ENCODE data around the gene SLC10A6. TPM values are rescaled to one million over a fixed set of nuclear protein-coding genes. Genes with fewer than 3 reads are reported as not detected.

The SLC10A6 gene
- total and polyA plus RNA-seq, 4 donors, result 4.2 to 5.4 TPM; not detected in 2

GRCh38 chr4:86788826-86789225 lies 60.4 kb downstream of the SLC10A6 start:
- intact Hi-C loops (cut with DNase I), result no loop called here
- no peak overlapping the region for H3K27ac ChIP-seq (ENCODE audit: low read depth in 1 of 2, low read length in 2 of 2)

GRCh38 chr4:86778175-86778574 lies 71.0 kb downstream of the SLC10A6 start:
- Histone ChIP-seq H3K36me3 (ENCODE audit: control insufficient read depth in 1 of 2, insufficient read depth in 2 of 2, low read length in 1 of 2) (no peaks in the 10 kb centered on the region), H3K9me3 (ENCODE audit: control insufficient read depth, low read length) (no peaks in the 10 kb centered on the region), H3K4me1 (ENCODE audit: control insufficient read depth in 1 of 2, insufficient read depth in 2 of 2, low read length in 2 of 2) (no peaks in the 10 kb centered on the region), H3K27ac (ENCODE audit: low read depth in 1 of 2, low read length in 2 of 2) (no peak overlapping the region), H3K27me3 (ENCODE audit: control insufficient read depth in 1 of 2, insufficient read depth in 2 of 2, low read length in 1 of 2) (no peaks in the 10 kb centered on the region), H3K4me3 (ENCODE audit: low read length in 2 of 2) (no peak overlapping the region)
- ATAC-seq (ENCODE audit: low FRiP score) (no peak), DNase-seq (no peak)
- WGBS, 2 donors, result 91 to 93% methylated on average over 4 of the region's 4 CpGs
- intact Hi-C loops (cut with DNase I), result loop anchor here in 1 of 2 donors (10.0 kb wide), 1 partner anchor 283 kb away; no protein-coding TSS in a partner anchor

More at GRCh38 chr4:86788826-86789225, 60.4 kb downstream of the SLC10A6 start:
- DNase-seq (no peak), ATAC-seq (ENCODE audit: low FRiP score) (no peak)
- H3K36me3 ChIP-seq (ENCODE audit: control insufficient read depth in 1 of 2, insufficient read depth in 2 of 2, low read length in 1 of 2), result peaks cover 0 to 3% of the 10 kb centered on the region in 2 donors
- H3K27me3 ChIP-seq (ENCODE audit: control insufficient read depth in 1 of 2, insufficient read depth in 2 of 2, low read length in 1 of 2), result no peaks in the 10 kb centered on the region
- H3K4me3 ChIP-seq (ENCODE audit: low read length in 2 of 2), result no peak overlapping the region
- H3K4me1 ChIP-seq (ENCODE audit: control insufficient read depth in 1 of 2, insufficient read depth in 2 of 2, low read length in 2 of 2), result no peaks in the 10 kb centered on the region
- no peaks in the 10 kb centered on the region for H3K9me3 ChIP-seq (ENCODE audit: control insufficient read depth, low read length)
- WGBS, 2 donors, result 89 to 93% methylated on average over 2 of the region's 2 CpGs

- no peak overlapping the region for H3K27ac ChIP-seq (ENCODE audit: low read depth in 1 of 2, low read length in 2 of 2)
- 89 to 92% methylated on average over 4 of the region's 4 CpGs for whole genome bisulfite sequencing, 2 donors
- intact Hi-C loops (cut with DNase I), result loop anchor here in 1 of 2 donors (10.0 kb wide), 1 partner anchor 280 kb away; no protein-coding TSS in a partner anchor
- no peaks in the 10 kb centered on the region for H3K9me3 ChIP-seq (ENCODE audit: control insufficient read depth, low read length)
- no peaks in the 10 kb centered on the region for H3K4me1 ChIP-seq (ENCODE audit: control insufficient read depth in 1 of 2, insufficient read depth in 2 of 2, low read length in 2 of 2)
- no peaks in the 10 kb centered on the region for H3K36me3 ChIP-seq (ENCODE audit: control insufficient read depth in 1 of 2, insufficient read depth in 2 of 2, low read length in 1 of 2)
- no peak for DNase-seq
- no peak overlapping the region for H3K4me3 ChIP-seq (ENCODE audit: low read length in 2 of 2)
- ATAC-seq (ENCODE audit: low FRiP score), result no peak
- no peaks in the 10 kb centered on the region for H3K27me3 ChIP-seq (ENCODE audit: control insufficient read depth in 1 of 2, insufficient read depth in 2 of 2, low read length in 1 of 2)
Measured at GRCh38 chr4:86775061-86775460, 74.1 kb downstream of the SLC10A6 start.

Other genes starting within 250 kb of the SLC10A6 start
- 1 to 10 TPM in 1 of 2 donors, not detected in 1; 1.2 TPM for gene C4orf36, start 43.0 kb upstream of the SLC10A6 start, total RNA-seq
- under 1 TPM in 1 of 2 donors, not detected in 1; 0.36 TPM for gene C4orf36, start 43.0 kb upstream of the SLC10A6 start, polyA plus RNA-seq
- 100 to 1,000 TPM in 1 of 2 donors, 10 to 100 TPM in 1; 99.6 to 107 TPM for gene AFF1, start 85.6 kb upstream of the SLC10A6 start, total RNA-seq
- gene AFF1, start 85.6 kb upstream of the SLC10A6 start, polyA plus RNA-seq, result 10 to 100 TPM in 1 of 2 donors, 1 to 10 TPM in 1; 4.8 to 15.0 TPM

Data from aorta (tissue), 5 donors.